AG09319 (cell line): ENCODE measurements around the gene RIBC2.
"Not testable (repeated sequence)": the region's sequence is repeated elsewhere in the genome, so short reads cannot be mapped to it uniquely, and the experiment has no call there.

Experiments used
- DNase-seq: peaks from one replicate; pipeline ENCODE4 v3.0.0-alpha.2; 2010; ENCODE audit warnings: low read depth; ENCODE audit errors: extremely low read depth
- CTCF ChIP-seq: IDR thresholded peaks from 2 replicates; pipeline ENCODE4 v1.5.1; 2011; ENCODE audit warnings: low read depth, mild to moderate bottlenecking, inconsistent platforms, low read length, moderate library complexity

RIBC2 gene

GRCh38 chr22:45459235-45459634 is 45.7 kb downstream of the RIBC2 start:
- no peak for TF ChIP-seq CTCF
- DNase-seq: no peak

- no peak for TF ChIP-seq CTCF
- DNase-seq: peak; percentile 83
These were observed 47.0 kb downstream of the RIBC2 start for GRCh38 chr22:45460288-45461109.

- no peak for DNase-seq
- TF ChIP-seq CTCF: no peak
These were observed 48.7 kb downstream of the RIBC2 start for GRCh38 chr22:45462034-45462655.

- DNase-seq: not testable (repeated sequence)
These were observed 50.2 kb downstream of the RIBC2 start for GRCh38 chr22:45463691-45464090.

- DNase-seq: no peak
- TF ChIP-seq CTCF: no peak
These were observed 52.1 kb downstream of the RIBC2 start for GRCh38 chr22:45465633-45466032.

GRCh38 chr22:45468872-45469271 is 55.4 kb downstream of the RIBC2 start:
- no peak for TF ChIP-seq CTCF
- no peak for DNase-seq

- no peak for TF ChIP-seq CTCF
- DNase-seq: no peak
These were observed 56.0 kb downstream of the RIBC2 start for GRCh38 chr22:45469281-45470073.
